ENCODE data around the gene CEP41.
"Not testable (repeated sequence)": the region's sequence is repeated elsewhere in the genome, so short reads cannot be mapped to it uniquely, and the experiment has no call there.

Gene CEP41

GRCh38 chr7:130458257-130458656 is 17.4 kb upstream of the CEP41 start:
- no peak overlapping the region for H3K27ac ChIP-seq (ENCODE audit: low read length)
- no peak overlapping the region for H3K4me3 ChIP-seq (ENCODE audit: low read length in 2 of 2)
- no peaks in the 10 kb centered on the region for H3K27me3 ChIP-seq (ENCODE audit: control insufficient read depth in 1 of 2, insufficient read depth in 2 of 2, low read length in 2 of 2)
- no peaks in the 10 kb centered on the region for H3K36me3 ChIP-seq (ENCODE audit: control insufficient read depth in 2 of 2, insufficient read depth in 2 of 2, low read length in 2 of 2)
- H3K4me1 ChIP-seq (ENCODE audit: control insufficient read depth, insufficient read depth, low read length) = no peaks in the 10 kb centered on the region
- peaks cover 0 to 8% of the 10 kb centered on the region in 2 donors for H3K9me3 ChIP-seq (ENCODE audit: control insufficient read depth in 2 of 2, low read length in 2 of 2)
- H3K9ac ChIP-seq (ENCODE audit: low read length in 2 of 2) = no peak overlapping the region

GRCh38 chr7:130454959-130455358 is 14.1 kb upstream of the CEP41 start:
- Histone ChIP-seq H3K4me3 (ENCODE audit: low read length in 2 of 2) (no peak overlapping the region), H3K9ac (ENCODE audit: low read length in 2 of 2) (no peak overlapping the region), H3K36me3 (ENCODE audit: control insufficient read depth in 2 of 2, insufficient read depth in 2 of 2, low read length in 2 of 2) (no peaks in the 10 kb centered on the region), H3K4me1 (ENCODE audit: control insufficient read depth, insufficient read depth, low read length) (no peaks in the 10 kb centered on the region), H3K27ac (ENCODE audit: low read length) (no peak overlapping the region), H3K27me3 (ENCODE audit: control insufficient read depth in 1 of 2, insufficient read depth in 2 of 2, low read length in 2 of 2) (no peaks in the 10 kb centered on the region), H3K9me3 (ENCODE audit: control insufficient read depth in 2 of 2, low read length in 2 of 2) (peaks cover 0 to 8% of the 10 kb centered on the region in 2 donors)

- H3K9me3 ChIP-seq (ENCODE audit: control insufficient read depth in 2 of 2, low read length in 2 of 2) = no peaks in the 10 kb centered on the region
- no peaks in the 10 kb centered on the region for H3K27me3 ChIP-seq (ENCODE audit: control insufficient read depth in 1 of 2, insufficient read depth in 2 of 2, low read length in 2 of 2)
- no peaks in the 10 kb centered on the region for H3K4me1 ChIP-seq (ENCODE audit: control insufficient read depth, insufficient read depth, low read length)
- H3K36me3 ChIP-seq (ENCODE audit: control insufficient read depth in 2 of 2, insufficient read depth in 2 of 2, low read length in 2 of 2) = no peaks in the 10 kb centered on the region
- no peak overlapping the region for H3K9ac ChIP-seq (ENCODE audit: low read length in 2 of 2)
- H3K4me3 ChIP-seq (ENCODE audit: low read length in 2 of 2) = no peak overlapping the region
- H3K27ac ChIP-seq (ENCODE audit: low read length) = peak overlapping the region; percentile 6
These were observed 12.1 kb upstream of the CEP41 start for GRCh38 chr7:130452951-130453350.

- not testable (repeated sequence) for H3K36me3 ChIP-seq (ENCODE audit: control insufficient read depth in 2 of 2, insufficient read depth in 2 of 2, low read length in 2 of 2); H3K27ac ChIP-seq (ENCODE audit: low read length); H3K27me3 ChIP-seq (ENCODE audit: control insufficient read depth in 1 of 2, insufficient read depth in 2 of 2, low read length in 2 of 2); H3K4me1 ChIP-seq (ENCODE audit: control insufficient read depth, insufficient read depth, low read length); H3K9ac ChIP-seq (ENCODE audit: low read length in 2 of 2); H3K4me3 ChIP-seq (ENCODE audit: low read length in 2 of 2); H3K9me3 ChIP-seq (ENCODE audit: control insufficient read depth in 2 of 2, low read length in 2 of 2)
These were observed 10.5 kb upstream of the CEP41 start for GRCh38 chr7:130451344-130451743.

GRCh38 chr7:130446259-130446658 is 5.4 kb upstream of the CEP41 start:
- H3K4me1 ChIP-seq (ENCODE audit: control insufficient read depth, insufficient read depth, low read length) = peaks cover 14% of the 10 kb centered on the region
- H3K27ac ChIP-seq (ENCODE audit: low read length) = no peak overlapping the region
- H3K27me3 ChIP-seq (ENCODE audit: control insufficient read depth in 1 of 2, insufficient read depth in 2 of 2, low read length in 2 of 2) = no peaks in the 10 kb centered on the region
- no peak overlapping the region for H3K4me3 ChIP-seq (ENCODE audit: low read length in 2 of 2)
- no peaks in the 10 kb centered on the region for H3K36me3 ChIP-seq (ENCODE audit: control insufficient read depth in 2 of 2, insufficient read depth in 2 of 2, low read length in 2 of 2)
- H3K9ac ChIP-seq (ENCODE audit: low read length in 2 of 2) = no peak overlapping the region
- no peaks in the 10 kb centered on the region for H3K9me3 ChIP-seq (ENCODE audit: control insufficient read depth in 2 of 2, low read length in 2 of 2)

- H3K9me3 ChIP-seq (ENCODE audit: control insufficient read depth in 2 of 2, low read length in 2 of 2) = no peaks in the 10 kb centered on the region
- H3K27ac ChIP-seq (ENCODE audit: low read length) = no peak overlapping the region
These were observed 4.1 kb upstream of the CEP41 start for GRCh38 chr7:130444751-130445407.

GRCh38 chr7:130444234-130444633 is 3.4 kb upstream of the CEP41 start:
- H3K36me3 ChIP-seq (ENCODE audit: control insufficient read depth in 2 of 2, insufficient read depth in 2 of 2, low read length in 2 of 2) = no peaks in the 10 kb centered on the region
- no peak overlapping the region for H3K9ac ChIP-seq (ENCODE audit: low read length in 2 of 2)
- H3K27ac ChIP-seq (ENCODE audit: low read length) = no peak overlapping the region
- H3K4me1 ChIP-seq (ENCODE audit: control insufficient read depth, insufficient read depth, low read length) = peaks cover 14% of the 10 kb centered on the region
- no peaks in the 10 kb centered on the region for H3K27me3 ChIP-seq (ENCODE audit: control insufficient read depth in 1 of 2, insufficient read depth in 2 of 2, low read length in 2 of 2)
- H3K4me3 ChIP-seq (ENCODE audit: low read length in 2 of 2) = no peak overlapping the region
- no peaks in the 10 kb centered on the region for H3K9me3 ChIP-seq (ENCODE audit: control insufficient read depth in 2 of 2, low read length in 2 of 2)

More at GRCh38 chr7:130444751-130445407, 4.1 kb upstream of the CEP41 start:
- peaks cover 14% of the 10 kb centered on the region for H3K4me1 ChIP-seq (ENCODE audit: control insufficient read depth, insufficient read depth, low read length)
- no peak overlapping the region for H3K9ac ChIP-seq (ENCODE audit: low read length in 2 of 2)
- H3K27me3 ChIP-seq (ENCODE audit: control insufficient read depth in 1 of 2, insufficient read depth in 2 of 2, low read length in 2 of 2) = no peaks in the 10 kb centered on the region
- H3K4me3 ChIP-seq (ENCODE audit: low read length in 2 of 2) = no peak overlapping the region
- no peaks in the 10 kb centered on the region for H3K36me3 ChIP-seq (ENCODE audit: control insufficient read depth in 2 of 2, insufficient read depth in 2 of 2, low read length in 2 of 2)

GRCh38 chr7:130442601-130443000 is 1.8 kb upstream of the CEP41 start:
- H3K4me1 ChIP-seq (ENCODE audit: control insufficient read depth, insufficient read depth, low read length) = peaks cover 14% of the 10 kb centered on the region
- no peak overlapping the region for H3K4me3 ChIP-seq (ENCODE audit: low read length in 2 of 2)
- no peak overlapping the region for H3K27ac ChIP-seq (ENCODE audit: low read length)
- H3K27me3 ChIP-seq (ENCODE audit: control insufficient read depth in 1 of 2, insufficient read depth in 2 of 2, low read length in 2 of 2) = no peaks in the 10 kb centered on the region
- no peaks in the 10 kb centered on the region for H3K9me3 ChIP-seq (ENCODE audit: control insufficient read depth in 2 of 2, low read length in 2 of 2)
- H3K9ac ChIP-seq (ENCODE audit: low read length in 2 of 2) = no peak overlapping the region
- no peaks in the 10 kb centered on the region for H3K36me3 ChIP-seq (ENCODE audit: control insufficient read depth in 2 of 2, insufficient read depth in 2 of 2, low read length in 2 of 2)

- no peaks in the 10 kb centered on the region for H3K36me3 ChIP-seq (ENCODE audit: control insufficient read depth in 2 of 2, insufficient read depth in 2 of 2, low read length in 2 of 2)
- H3K9me3 ChIP-seq (ENCODE audit: control insufficient read depth in 2 of 2, low read length in 2 of 2) = no peaks in the 10 kb centered on the region
- H3K4me3 ChIP-seq (ENCODE audit: low read length in 2 of 2) = peak overlapping the region; percentile 58 to 90
- H3K27ac ChIP-seq (ENCODE audit: low read length) = peak overlapping the region; percentile 19
- H3K27me3 ChIP-seq (ENCODE audit: control insufficient read depth in 1 of 2, insufficient read depth in 2 of 2, low read length in 2 of 2) = no peaks in the 10 kb centered on the region
- peak overlapping the region; percentile 51 to 61 for H3K9ac ChIP-seq (ENCODE audit: low read length in 2 of 2)
- H3K4me1 ChIP-seq (ENCODE audit: control insufficient read depth, insufficient read depth, low read length) = peaks cover 14% of the 10 kb centered on the region
These were observed 623 bp upstream of the CEP41 start for GRCh38 chr7:130441408-130441869.

GRCh38 chr7:130436253-130436652 is 4.6 kb downstream of the CEP41 start:
- Histone ChIP-seq H3K27ac (ENCODE audit: low read length) (no peak overlapping the region), H3K4me1 (ENCODE audit: control insufficient read depth, insufficient read depth, low read length) (peaks cover 2% of the 10 kb centered on the region), H3K36me3 (ENCODE audit: control insufficient read depth in 2 of 2, insufficient read depth in 2 of 2, low read length in 2 of 2) (no peaks in the 10 kb centered on the region), H3K4me3 (ENCODE audit: low read length in 2 of 2) (no peak overlapping the region), H3K27me3 (ENCODE audit: control insufficient read depth in 1 of 2, insufficient read depth in 2 of 2, low read length in 2 of 2) (no peaks in the 10 kb centered on the region), H3K9ac (ENCODE audit: low read length in 2 of 2) (no peak overlapping the region), H3K9me3 (ENCODE audit: control insufficient read depth in 2 of 2, low read length in 2 of 2) (no peaks in the 10 kb centered on the region)

GRCh38 chr7:130435311-130435854 is 5.4 kb downstream of the CEP41 start:
- H3K27me3 ChIP-seq (ENCODE audit: control insufficient read depth in 1 of 2, insufficient read depth in 2 of 2, low read length in 2 of 2) = no peaks in the 10 kb centered on the region
- no peaks in the 10 kb centered on the region for H3K36me3 ChIP-seq (ENCODE audit: control insufficient read depth in 2 of 2, insufficient read depth in 2 of 2, low read length in 2 of 2)
- H3K4me1 ChIP-seq (ENCODE audit: control insufficient read depth, insufficient read depth, low read length) = peaks cover 2% of the 10 kb centered on the region
- H3K4me3 ChIP-seq (ENCODE audit: low read length in 2 of 2) = no peak overlapping the region
- no peak overlapping the region for H3K27ac ChIP-seq (ENCODE audit: low read length)
- H3K9me3 ChIP-seq (ENCODE audit: control insufficient read depth in 2 of 2, low read length in 2 of 2) = no peaks in the 10 kb centered on the region
- H3K9ac ChIP-seq (ENCODE audit: low read length in 2 of 2) = no peak overlapping the region
